HEK293T (cell line): ENCODE results near the gene DDX41.

Experiments
- FOXM1 ChIP-seq: fragments of 450-650 bp; IDR thresholded peaks from 2 replicates; pipeline ENCODE4 v1.6.1; 2017; ENCODE audit warnings: mild to moderate bottlenecking, borderline replicate concordance
- NFRKB ChIP-seq: fragments of 450-650 bp; IDR thresholded peaks from 2 replicates; pipeline ENCODE4 v1.6.1; 2016; ENCODE audit warnings: mild to moderate bottlenecking, moderate library complexity

GRCh38 chr5:177471610-177472356 lies 45.0 kb downstream of the DDX41 start:
- no peak for TF ChIP-seq NFRKB
- TF ChIP-seq FOXM1 = no peak
